Mononuclear cell (primary cell): ENCODE data around the gene PRDM7. TPM values are rescaled to one million over a fixed set of nuclear protein-coding genes. Genes with fewer than 3 reads are reported as not detected.
"Not testable (repeated sequence)": the region's sequence is repeated elsewhere in the genome, so short reads cannot be mapped to it uniquely, and the experiment has no call there.

Source experiments
- H3K27me3 ChIP-seq: 2 replicates; pipeline ENCODE4 v1.6.0; 2011; ENCODE audit warnings: low read length, control low read depth; ENCODE audit not compliant: insufficient read depth
- H3K4me1 ChIP-seq: 2 replicates; pipeline ENCODE4 v1.5.1; 2011; ENCODE audit warnings: mild to moderate bottlenecking, low read length, control low read depth; ENCODE audit not compliant: insufficient read depth
- H3K4me3 ChIP-seq: 2 replicates; pipeline ENCODE4 v1.5.1; 2011; ENCODE audit warnings: mild to moderate bottlenecking, low read length, moderate library complexity
- H3K9me3 ChIP-seq: 2 replicates; pipeline ENCODE4 v1.5.1; 2011; ENCODE audit warnings: low read depth, mild to moderate bottlenecking, control low read depth, low read length
- total RNA-seq: library from RNA; depleted of rRNA; stranded (reverse); fragments of >200 nt; gene quantifications from one replicate; pipeline ENCODE4 v1.2.3, GENCODE V29; 2012

Gene PRDM7
- not detected for total RNA-seq

DNA sequence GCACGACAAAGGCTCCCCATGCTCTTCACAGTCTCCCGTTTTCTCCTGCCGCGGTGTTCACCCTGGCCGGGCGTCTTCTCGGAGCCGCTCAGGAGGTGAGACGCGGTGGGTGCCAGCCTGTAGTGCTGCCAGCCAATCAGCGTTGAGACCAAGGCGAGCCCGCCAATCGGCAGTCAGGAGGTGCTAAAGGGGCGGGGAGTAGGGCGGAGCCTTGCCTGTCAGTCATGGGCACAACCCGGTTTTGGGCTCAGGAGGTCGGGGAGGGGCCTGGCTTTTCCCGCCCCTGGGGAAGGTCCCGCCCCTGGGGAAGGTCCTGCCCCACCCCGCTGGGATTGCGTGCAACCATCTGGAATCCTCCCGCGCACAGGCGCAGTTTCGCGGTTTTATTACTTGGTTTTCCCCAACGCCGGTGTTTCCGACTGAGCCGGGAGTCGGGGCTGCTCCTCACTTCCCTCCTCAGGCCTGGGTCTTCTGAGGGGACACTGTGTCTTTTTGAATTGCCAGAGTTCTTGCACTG, at the start of gene PRDM7:
TSS of gene PRDM7 (minus strand) at position 92 of the 517 bp plus-strand sequence. CDS start 1,421 bp downstream, outside the sequence.
- Histone ChIP-seq H3K4me3 (peak within 1 kb of the TSS; percentile 44), H3K27me3 (no peaks in the 10 kb centered on the region), H3K9me3 (no peaks in the 10 kb centered on the region), H3K4me1 (peaks cover 27% of the 10 kb centered on the region)

DNA sequence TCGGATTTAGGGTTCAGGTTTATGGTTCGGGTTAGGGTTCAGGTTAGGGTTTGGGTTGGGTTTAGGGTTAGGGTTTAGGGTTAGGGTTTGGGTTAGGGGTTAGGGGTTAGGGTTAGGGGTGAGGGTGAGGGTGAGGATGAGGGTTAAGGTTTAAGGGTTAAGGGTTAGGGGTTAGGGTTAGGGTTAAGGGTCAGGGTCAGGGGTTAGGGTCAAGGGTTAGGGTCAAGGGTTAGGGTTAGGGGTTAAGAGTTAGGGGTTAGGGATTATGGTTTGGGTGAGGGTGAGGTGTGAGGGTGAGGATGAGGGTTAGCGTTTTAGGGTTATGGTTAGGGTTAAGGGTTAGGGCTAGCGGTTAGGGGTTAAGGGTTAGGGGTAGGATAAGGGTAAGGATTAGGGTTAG, 44.7 kb upstream of the PRDM7 start:
- H3K4me3 ChIP-seq, H3K9me3 ChIP-seq, H3K4me1 ChIP-seq, H3K27me3 ChIP-seq: not testable (repeated sequence)

DNA sequence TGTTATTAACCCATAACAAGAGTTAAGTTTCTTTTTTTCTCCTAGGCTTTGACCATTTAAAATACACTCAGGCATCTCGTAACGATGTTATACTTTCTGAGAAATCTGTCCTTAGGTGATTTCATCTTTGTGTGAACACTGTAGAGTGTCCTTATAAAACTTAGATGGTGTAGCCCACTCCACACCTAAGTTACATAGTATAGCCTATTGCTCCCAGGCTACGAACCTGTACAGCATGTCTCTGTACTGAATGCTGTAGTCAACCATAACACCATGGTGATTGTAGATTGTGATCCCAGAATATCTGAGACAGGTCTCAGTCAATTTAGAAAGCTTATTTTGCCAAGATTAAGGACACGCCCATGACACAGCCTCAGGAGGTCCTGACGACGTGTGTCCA, 30.5 kb upstream of the PRDM7 start:
- H3K4me3 ChIP-seq, H3K9me3 ChIP-seq, H3K27me3 ChIP-seq, H3K4me1 ChIP-seq: not testable (repeated sequence)

DNA sequence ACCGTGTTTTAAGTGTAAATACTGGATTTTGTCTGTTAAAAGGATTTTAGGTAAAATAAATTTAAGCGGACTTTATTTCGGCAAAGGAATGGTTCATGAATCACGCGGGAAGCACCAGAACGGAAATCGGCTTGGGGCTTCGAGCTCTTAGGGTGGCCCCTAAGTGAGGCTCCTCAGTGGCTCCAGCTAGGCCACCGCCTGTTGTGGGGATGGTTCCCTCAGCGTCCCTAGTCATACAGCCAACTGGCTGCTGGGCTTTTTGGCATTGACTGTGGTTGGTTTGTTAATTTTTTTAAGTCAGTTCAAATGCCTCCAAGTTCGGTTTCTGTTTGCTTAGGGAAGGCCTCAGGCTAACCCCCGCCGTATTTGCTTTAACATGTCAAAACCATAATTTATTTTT, 29.9 kb upstream of the PRDM7 start:
- not testable (repeated sequence) for H3K4me1 ChIP-seq, H3K9me3 ChIP-seq, H3K4me3 ChIP-seq, H3K27me3 ChIP-seq

DNA sequence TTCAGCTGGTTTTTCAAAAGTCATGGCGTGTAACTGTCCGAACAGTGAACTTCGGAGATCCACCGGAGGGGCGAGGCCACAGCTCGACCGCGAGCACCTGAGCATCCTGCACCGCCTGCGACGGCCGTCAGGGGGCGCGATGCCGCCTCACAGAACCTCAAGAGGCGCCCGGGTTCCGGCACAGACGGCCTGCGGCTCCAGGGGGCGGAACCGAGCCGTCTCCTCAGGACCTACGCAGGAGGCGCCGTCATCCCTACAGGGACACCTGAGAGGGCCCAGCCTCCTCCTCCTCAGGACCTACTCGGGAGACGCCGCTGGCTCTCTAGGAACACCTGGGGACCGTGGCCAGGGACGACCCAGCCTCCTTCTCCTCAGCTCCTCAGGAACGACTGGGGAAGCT, 29.1 kb upstream of the PRDM7 start:
- Histone ChIP-seq H3K4me3 (peak overlapping the region; percentile 23), H3K4me1 (peaks cover 12% of the 10 kb centered on the region)
- H3K27me3 ChIP-seq, H3K9me3 ChIP-seq: not testable (repeated sequence)

DNA sequence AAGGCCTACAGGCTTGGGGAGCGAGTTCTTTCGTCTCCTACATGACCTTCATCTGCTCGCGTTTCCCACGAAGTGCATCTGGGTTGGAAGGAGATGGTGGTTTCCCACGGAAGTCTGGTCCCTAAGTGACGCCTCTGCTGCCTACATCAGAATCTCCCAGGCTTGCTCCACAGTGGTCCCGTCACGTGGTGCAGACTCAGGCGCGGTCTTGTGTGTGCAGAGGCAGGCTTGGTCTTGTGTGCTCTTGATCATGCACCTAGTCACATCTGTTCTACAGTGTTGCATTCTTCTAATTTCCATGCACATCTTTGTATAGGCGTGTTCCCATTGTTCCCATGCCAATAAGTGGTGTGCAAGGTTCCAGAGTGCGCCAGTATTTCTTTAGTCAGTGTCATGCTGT, 27.6 kb upstream of the PRDM7 start:
- not testable (repeated sequence) for H3K4me3 ChIP-seq, H3K9me3 ChIP-seq, H3K27me3 ChIP-seq
- H3K4me1 ChIP-seq, result peaks cover 18% of the 10 kb centered on the region

DNA sequence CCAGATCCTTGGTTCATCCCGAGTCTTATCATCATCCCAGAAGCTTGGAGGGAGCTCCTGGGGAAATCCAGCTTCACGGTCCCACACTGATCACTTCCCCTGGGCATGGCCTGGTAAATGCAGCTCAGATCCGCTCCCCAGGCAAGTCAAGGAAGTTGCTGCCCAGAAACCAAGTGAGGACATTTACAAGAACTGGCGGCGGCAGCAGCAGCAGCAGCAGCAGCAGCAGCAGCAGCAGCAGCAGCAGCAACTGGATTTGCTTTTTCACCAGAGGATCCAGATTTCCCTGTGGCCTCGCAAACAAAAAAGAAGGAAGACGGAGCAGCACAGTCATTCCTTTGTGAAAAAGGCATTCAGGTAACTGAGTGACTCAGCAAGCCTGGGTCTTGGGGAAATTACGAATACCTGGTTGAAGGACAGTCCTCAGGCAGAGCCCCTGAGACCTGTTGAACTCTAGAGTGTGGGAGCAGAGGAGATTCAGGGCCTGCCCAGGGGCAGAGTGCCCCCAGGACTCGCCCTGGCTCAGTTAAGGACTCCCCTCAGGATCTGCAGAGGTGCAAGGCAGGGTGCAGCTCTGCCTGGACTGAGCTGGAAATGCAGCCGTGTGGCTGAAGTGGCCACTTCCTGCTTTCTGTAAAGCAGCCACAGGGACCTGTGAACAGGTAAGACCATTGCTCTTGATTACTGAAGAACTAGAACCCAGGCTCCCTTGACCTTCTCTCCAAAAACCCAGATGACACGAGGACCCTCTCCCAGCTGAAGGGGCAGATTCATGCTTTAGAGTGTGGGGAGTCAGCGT, 25.2 kb upstream of the PRDM7 start:
- not testable (repeated sequence) for H3K27me3 ChIP-seq, H3K9me3 ChIP-seq
- Histone ChIP-seq H3K4me3 (peak overlapping the region; percentile 36), H3K4me1 (peaks cover 34% of the 10 kb centered on the region)

DNA sequence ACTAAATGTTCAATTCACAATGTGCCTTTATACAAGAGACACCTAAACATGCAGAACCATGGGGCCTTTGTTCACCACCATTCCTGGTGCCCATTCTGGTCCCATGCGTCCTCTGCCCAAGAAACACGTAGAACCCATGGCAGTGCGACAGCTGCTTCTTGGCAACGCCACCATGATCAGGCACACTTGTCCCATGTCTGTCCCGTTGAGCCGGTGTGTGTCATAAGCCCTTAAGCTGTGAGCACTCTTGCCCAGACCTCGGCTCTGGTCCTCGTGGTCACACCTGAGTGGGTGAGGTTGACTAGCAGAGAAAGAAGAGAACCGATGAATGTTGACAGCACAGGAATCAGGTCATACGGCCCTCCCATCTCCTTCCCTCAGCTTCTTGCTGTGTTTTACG, 24.2 kb upstream of the PRDM7 start:
- not testable (repeated sequence) for H3K9me3 ChIP-seq, H3K27me3 ChIP-seq, H3K4me3 ChIP-seq
- H3K4me1 ChIP-seq, result peaks cover 34% of the 10 kb centered on the region

DNA sequence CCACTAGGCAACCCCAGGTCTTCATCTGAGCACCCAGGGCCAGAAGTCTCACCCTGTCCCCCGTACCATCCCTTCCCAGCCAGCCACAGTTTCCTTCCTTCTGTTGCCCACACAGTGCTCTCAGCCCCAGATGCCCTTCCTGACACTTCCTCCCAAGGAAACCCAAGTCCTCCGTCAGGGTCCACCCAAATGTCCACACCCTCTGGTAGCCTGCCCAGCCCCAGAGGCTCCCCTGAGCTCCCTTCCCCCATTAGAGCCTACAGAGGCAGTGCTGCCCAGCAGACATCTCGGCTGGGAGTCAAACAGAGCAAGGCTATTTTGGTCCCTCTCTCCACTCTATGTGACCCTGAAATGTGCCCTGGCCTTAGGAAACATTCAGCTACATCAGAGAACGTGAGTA, 23.7 kb upstream of the PRDM7 start:
- H3K27me3 ChIP-seq, H3K4me3 ChIP-seq, H3K9me3 ChIP-seq: not testable (repeated sequence)
- H3K4me1 ChIP-seq, result peaks cover 34% of the 10 kb centered on the region

DNA sequence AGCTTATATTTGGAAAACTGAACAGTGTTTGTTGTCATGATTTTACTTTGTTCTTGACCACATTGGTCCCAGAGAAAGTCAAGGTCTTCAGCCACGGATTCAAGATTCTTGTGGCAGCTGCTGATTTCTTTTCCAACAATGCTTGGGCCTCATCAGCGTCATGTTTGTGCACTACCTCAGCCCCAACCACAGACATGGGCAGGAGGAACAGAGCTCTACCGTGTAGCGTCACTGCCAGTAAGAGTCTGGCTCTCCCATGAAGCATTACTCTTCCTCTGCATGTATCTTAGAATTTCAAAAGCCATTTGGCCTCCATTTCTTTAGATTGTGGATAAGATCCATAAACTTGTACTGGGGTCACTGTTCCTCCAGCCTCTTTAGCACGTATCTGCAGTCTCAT, 23.1 kb upstream of the PRDM7 start:
- H3K9me3 ChIP-seq, H3K27me3 ChIP-seq, H3K4me3 ChIP-seq: not testable (repeated sequence)
- peaks cover 34% of the 10 kb centered on the region for H3K4me1 ChIP-seq

DNA sequence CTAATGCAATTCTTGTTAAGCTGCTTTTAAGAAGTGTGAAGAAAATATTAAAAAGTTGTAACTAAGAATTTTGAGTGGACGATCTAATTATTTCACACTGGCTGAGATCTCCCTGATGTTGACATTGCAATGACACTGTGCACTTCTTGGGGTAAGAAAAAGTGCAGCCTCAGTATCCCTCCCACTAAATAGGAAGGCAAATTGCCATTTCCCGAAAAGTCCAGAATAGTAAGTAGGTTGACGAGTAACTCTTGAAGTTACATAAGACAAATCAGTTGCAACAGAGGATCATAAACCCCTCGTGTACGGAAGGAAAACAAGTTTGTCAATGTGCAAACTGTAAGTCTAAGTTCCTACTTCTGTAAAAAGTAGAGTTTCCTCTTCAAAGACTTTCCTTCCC, 21.8 kb upstream of the PRDM7 start:
- H3K4me1 ChIP-seq, result peaks cover 30% of the 10 kb centered on the region
- not testable (repeated sequence) for H3K27me3 ChIP-seq, H3K4me3 ChIP-seq, H3K9me3 ChIP-seq

DNA sequence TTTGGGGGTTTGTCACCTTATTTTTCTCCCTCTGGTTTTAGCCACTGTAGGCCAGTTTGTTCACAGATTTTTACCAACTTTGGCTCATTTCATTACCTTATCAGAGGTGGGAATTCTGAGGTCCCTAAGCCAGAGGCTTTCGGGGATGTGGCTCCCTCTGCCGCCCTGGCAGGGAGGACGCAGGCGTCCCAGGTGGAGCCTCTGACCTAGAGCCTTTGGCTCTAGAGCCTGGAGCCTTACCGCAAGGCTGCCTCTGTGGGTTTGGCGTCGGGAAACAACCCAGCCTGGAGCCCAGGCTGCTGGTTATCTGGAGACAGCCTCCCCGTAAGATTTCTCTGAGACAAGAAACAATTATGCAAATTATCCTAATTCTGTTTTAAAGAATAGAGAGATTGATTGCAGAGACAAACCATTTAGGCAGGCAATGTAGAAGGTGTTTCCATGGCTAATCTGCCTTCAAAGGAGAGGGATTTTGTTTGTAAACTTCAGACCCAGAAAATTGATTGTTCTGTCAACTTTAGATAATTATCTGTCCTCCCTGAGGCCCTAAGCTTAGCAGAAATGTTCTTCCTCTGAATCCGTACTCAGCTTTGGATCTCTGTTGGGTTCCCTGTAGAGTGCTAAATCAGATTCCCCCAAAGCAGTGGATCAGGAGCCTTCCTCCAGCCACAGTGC, 20.0 kb upstream of the PRDM7 start:
- peaks cover 27% of the 10 kb centered on the region for H3K4me1 ChIP-seq
- H3K4me3 ChIP-seq, H3K9me3 ChIP-seq, H3K27me3 ChIP-seq: not testable (repeated sequence)

DNA sequence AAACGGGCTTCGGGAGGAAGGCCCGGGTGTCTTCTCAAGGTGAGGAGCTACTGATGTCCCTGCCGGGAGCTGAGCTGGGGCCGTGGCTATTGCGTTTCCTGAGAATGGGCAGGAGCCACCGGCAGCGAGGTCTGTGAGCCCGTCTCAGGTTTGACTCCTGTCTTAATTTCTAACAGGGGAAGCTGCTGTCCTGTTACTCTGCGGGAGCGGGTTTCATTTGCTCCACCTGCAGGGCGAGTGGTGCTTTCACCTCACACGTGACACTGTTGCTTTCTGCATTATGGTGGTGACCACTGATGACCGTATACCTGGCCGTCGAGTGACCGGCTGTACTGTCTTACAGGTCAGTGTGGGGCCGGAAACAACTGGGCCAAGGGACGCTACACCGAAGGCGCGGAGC, 17.7 kb upstream of the PRDM7 start:
- not testable (repeated sequence) for H3K4me3 ChIP-seq, H3K27me3 ChIP-seq, H3K9me3 ChIP-seq
- peaks cover 17% of the 10 kb centered on the region for H3K4me1 ChIP-seq

DNA sequence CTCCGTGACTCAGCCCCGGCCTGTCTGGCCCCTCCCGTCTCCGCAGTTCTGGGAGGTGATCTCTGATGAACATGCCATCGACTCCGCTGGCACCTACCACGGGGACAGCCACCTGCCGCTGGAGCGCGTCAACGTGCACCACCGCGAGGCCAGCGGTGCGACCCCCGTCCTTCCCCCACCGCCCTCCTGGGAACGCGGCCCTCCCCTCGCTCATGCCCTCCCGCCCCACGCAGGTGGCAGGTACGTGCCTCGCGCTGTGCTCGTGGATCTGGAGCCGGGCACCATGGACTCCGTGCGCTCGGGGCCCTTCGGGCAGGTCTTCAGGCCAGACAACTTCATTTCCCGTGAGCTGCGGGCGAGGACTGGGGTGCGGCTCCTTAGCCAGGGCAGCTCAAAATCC, 17.2 kb upstream of the PRDM7 start:
- not testable (repeated sequence) for H3K9me3 ChIP-seq, H3K4me3 ChIP-seq, H3K27me3 ChIP-seq
- peaks cover 12% of the 10 kb centered on the region for H3K4me1 ChIP-seq

DNA sequence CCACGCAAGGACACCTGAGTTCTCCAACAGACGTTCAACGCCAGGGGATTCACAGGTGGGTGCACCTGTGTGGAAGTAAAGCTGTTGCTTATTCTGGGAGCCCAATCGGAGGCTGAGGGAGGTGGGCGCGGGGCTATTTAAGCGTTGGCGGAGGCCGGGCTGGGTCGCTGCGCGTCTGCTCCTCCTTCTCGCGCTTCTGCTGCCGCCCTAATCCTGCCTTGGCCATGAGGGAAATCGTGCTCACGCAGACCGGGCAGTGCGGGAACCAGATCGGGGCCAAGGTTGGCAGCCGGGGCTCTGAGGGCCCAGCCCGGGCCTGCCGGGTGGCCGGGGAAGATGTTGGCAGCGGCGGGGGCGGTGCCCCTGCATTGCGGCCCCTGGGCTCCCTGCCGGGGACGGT, 16.7 kb upstream of the PRDM7 start:
- H3K4me1 ChIP-seq, result peaks cover 11% of the 10 kb centered on the region
- not testable (repeated sequence) for H3K27me3 ChIP-seq, H3K4me3 ChIP-seq, H3K9me3 ChIP-seq

DNA sequence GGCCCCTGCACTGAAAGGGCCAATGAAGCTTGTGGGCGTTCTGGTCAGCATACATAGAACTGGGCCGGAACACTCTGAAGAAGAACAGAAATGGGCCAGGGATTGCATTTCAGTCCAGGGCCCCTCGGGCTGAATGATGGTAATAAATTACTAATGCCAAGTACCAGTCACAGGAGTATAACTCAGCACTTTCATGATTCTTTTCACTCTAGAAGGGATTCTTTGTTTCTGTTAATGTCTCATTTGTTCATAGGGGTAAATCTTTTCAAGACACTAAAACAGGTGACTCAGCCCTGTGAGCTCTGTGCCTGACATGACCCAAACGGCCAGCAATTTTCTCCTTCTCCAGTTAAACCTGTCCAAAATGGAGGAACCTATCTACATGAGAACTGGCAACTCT, 15.7 kb upstream of the PRDM7 start:
- not testable (repeated sequence) for H3K4me3 ChIP-seq, H3K27me3 ChIP-seq, H3K4me1 ChIP-seq, H3K9me3 ChIP-seq
